ENCODE measurements around the gene CPNE1.

Gene CPNE1

DNA sequence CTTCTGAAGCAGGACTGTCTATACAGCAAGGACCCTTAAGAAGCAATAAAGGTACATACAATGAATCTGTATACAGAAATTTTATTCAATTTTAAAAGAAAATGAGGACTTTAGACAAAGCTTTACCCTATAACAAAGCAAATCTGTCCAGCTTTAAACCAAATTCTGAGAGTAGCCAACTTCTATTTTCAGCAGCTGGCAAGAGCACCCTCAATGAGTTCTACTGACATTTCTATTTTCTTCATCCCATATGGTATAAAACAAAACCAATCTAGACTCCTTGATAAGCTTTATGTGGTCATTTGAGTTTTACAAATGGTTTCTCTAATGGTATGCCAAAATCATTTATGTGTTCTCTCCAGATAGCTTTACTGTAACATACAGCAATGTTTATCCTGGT is 12.7 kb downstream of the CPNE1 start:
- H3K4me3 ChIP-seq (ENCODE audit: low read depth, low read length): no peak overlapping the region
- TF ChIP-seq, protein P1, sequence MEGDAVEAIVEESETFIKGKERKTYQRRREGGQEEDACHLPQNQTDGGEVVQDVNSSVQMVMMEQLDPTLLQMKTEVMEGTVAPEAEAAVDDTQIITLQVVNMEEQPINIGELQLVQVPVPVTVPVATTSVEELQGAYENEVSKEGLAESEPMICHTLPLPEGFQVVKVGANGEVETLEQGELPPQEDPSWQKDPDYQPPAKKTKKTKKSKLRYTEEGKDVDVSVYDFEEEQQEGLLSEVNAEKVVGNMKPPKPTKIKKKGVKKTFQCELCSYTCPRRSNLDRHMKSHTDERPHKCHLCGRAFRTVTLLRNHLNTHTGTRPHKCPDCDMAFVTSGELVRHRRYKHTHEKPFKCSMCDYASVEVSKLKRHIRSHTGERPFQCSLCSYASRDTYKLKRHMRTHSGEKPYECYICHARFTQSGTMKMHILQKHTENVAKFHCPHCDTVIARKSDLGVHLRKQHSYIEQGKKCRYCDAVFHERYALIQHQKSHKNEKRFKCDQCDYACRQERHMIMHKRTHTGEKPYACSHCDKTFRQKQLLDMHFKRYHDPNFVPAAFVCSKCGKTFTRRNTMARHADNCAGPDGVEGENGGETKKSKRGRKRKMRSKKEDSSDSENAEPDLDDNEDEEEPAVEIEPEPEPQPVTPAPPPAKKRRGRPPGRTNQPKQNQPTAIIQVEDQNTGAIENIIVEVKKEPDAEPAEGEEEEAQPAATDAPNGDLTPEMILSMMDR (conservative IDR thresholded peaks at IDR 0.05; ENCODE audit: low read depth, low read length): no peak
- no peak for DNase-seq (ENCODE audit: low read depth)

DNA sequence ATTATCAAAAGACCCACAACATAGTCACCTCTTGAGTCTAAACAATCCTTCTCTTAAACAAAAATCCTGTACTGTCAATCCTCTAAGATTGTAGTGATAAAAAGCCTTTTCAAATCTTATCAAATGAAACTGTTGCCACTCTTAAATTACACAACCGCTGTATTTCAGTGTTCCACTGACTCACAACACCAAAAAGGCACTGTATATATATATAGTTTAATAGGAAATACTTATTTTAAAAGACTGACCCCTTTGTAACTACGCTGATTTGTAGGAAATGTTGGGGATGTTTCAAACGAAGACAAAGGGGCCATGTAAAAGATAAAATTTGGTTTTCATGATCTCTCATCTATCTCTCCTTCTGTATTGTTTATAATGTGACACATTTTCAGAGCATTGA is 14.1 kb downstream of the CPNE1 start:
- no peak for DNase-seq (ENCODE audit: low read depth)
- TF ChIP-seq, protein P1 (conservative IDR thresholded peaks at IDR 0.05; ENCODE audit: low read depth, low read length): no peak
- H3K4me3 ChIP-seq (ENCODE audit: low read depth, low read length): no peak overlapping the region

DNA sequence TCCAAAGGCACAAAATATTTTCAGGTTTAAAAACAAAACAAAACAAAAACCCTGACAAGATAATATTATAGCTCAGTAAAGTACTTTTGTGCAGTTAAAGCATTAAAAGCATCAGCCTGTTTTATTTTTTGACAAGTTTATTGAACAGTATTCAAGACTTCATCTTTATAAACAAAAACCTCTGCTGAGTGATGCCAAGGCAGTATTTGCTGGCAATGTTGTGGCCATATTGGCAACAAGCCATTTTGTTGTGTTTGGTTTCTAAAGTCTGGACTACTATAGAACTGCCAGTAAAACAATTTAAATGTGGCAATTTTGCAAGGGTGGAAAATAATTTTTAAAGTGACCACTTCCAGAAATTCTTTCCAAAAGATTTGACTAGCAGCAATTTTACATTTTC is 15.9 kb downstream of the CPNE1 start:
- DNase-seq (ENCODE audit: low read depth): peak; percentile 26
- TF ChIP-seq, protein P1 (conservative IDR thresholded peaks at IDR 0.05; ENCODE audit: low read depth, low read length): no peak
- H3K4me3 ChIP-seq (ENCODE audit: low read depth, low read length): no peak overlapping the region

DNA sequence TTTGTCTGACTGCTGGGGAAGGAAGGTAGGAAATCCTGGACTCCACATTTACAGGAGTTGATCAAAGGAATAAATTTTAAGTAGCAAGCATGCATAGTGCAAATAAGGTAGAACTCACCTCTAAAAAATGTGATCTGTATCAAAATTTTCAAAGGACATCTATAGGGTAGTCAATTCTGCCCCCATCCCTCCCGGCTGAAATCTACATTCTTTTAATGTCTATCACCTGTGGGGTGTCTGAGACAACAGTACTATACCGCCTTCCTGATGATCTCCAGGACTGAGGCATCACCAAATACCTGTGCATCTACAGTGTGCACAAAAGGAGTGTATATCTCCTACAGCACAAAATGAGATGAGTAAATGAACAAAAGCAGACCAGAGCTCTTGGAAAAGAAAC is 19.9 kb downstream of the CPNE1 start:
- DNase-seq (ENCODE audit: low read depth): no peak
- H3K4me3 ChIP-seq (ENCODE audit: low read depth, low read length): no peak overlapping the region
- TF ChIP-seq, protein P1 (conservative IDR thresholded peaks at IDR 0.05; ENCODE audit: low read depth, low read length): no peak

DNA sequence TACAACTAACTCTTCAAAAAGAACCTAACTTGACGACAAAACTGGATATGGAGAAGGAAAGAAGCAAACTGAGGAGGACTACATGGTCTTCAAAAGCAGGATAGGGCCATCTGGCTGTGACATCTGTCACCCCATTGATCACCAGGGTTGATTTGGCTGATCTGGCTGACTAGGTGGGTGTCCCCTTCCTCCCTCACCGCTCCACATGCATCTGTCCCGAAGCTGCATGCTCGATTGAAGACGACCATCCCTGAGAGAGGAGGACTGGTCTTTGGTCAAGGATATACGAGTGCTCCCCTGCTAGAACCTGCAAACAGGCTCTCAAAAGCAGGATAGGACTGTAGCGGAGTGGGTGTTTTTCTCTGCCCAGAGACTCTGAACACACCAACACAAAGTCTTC is 21.7 kb downstream of the CPNE1 start:
- H3K4me3 ChIP-seq (ENCODE audit: low read depth, low read length): no peak overlapping the region
- no peak for DNase-seq (ENCODE audit: low read depth)
- TF ChIP-seq, protein P1 (conservative IDR thresholded peaks at IDR 0.05; ENCODE audit: low read depth, low read length): no peak

DNA sequence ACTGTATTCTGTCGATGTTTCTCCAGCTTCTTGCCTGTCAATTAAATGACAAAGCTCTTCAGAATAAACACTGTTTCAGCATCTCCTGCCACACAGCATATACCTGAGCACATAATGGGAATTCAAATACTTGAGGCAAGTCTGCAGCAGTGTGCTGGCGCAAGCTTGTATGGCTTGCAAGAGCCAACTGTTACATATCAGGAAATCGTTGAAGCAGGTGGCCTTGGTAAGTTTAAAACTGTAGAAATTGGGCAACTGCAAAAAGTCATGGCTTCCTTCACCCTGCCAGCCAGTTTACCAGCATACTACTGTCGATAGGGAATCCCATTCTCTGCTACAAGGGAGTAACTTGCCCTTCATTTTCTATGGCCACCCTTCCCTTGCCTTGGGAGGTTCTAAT is 23.0 kb downstream of the CPNE1 start:
- no peak for DNase-seq (ENCODE audit: low read depth)
- no peak overlapping the region for H3K4me3 ChIP-seq (ENCODE audit: low read depth, low read length)
- TF ChIP-seq, protein P1 (conservative IDR thresholded peaks at IDR 0.05; ENCODE audit: low read depth, low read length): no peak

DNA sequence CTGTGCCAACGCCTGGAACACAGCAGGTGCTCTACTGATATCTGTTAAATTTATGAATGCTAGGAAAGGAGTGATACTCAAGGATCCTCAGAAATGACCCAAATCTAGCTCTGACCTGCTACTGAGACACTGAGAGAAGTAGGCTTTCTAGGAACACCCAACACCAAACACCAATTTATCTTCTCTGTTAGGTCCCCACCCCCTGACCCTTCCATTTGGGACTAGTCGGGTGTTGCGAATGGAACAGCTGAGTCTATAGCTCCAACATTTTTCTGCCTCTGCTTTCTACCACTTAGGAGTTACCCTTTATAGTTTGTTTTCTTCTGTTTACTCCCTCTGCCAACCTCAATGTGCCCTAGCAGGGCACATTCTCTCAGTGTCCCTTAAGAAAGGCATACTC is 24.0 kb downstream of the CPNE1 start:
- H3K4me3 ChIP-seq (ENCODE audit: low read depth, low read length): no peak overlapping the region
- DNase-seq (ENCODE audit: low read depth): no peak
- TF ChIP-seq, protein P1 (conservative IDR thresholded peaks at IDR 0.05; ENCODE audit: low read depth, low read length): no peak

Data from choroid plexus epithelial cell (primary cell).